Measurements from ENCODE around the gene SEL1L3.

Gene SEL1L3

GRCh38 chr4:25807102-25807728, 55.6 kb downstream of the SEL1L3 start:
- H3K4me3 ChIP-seq (replicated peaks; ENCODE audit: low read depth, low read length) = no peak overlapping the region
- TF ChIP-seq CTCF (IDR thresholded peaks at IDR 0.05; ENCODE audit: low read depth, low read length, missing control alignments) = no peak

GRCh38 chr4:25805255-25805860, 57.4 kb downstream of the SEL1L3 start:
- no peak for DNase-seq (ENCODE audit: extremely low read depth, low read depth)
- no peak overlapping the region for H3K4me3 ChIP-seq (replicated peaks; ENCODE audit: low read depth, low read length)
- TF ChIP-seq CTCF (IDR thresholded peaks at IDR 0.05; ENCODE audit: low read depth, low read length, missing control alignments) = no peak

More at GRCh38 chr4:25807102-25807728, 55.6 kb downstream of the SEL1L3 start:
- no peak for DNase-seq (ENCODE audit: extremely low read depth, low read depth)

- no peak for DNase-seq (ENCODE audit: extremely low read depth, low read depth)
- no peak overlapping the region for H3K4me3 ChIP-seq (replicated peaks; ENCODE audit: low read depth, low read length)
- TF ChIP-seq CTCF (IDR thresholded peaks at IDR 0.05; ENCODE audit: low read depth, low read length, missing control alignments) = no peak
Observed at GRCh38 chr4:25803720-25804225, 59.0 kb downstream of the SEL1L3 start.

- no peak for DNase-seq (ENCODE audit: extremely low read depth, low read depth)
- no peak for TF ChIP-seq CTCF (IDR thresholded peaks at IDR 0.05; ENCODE audit: low read depth, low read length, missing control alignments)
- no peak overlapping the region for H3K4me3 ChIP-seq (replicated peaks; ENCODE audit: low read depth, low read length)
Observed at GRCh38 chr4:25801594-25801993, 61.2 kb downstream of the SEL1L3 start.

- TF ChIP-seq CTCF (IDR thresholded peaks at IDR 0.05; ENCODE audit: low read depth, low read length, missing control alignments) = no peak
- H3K4me3 ChIP-seq (replicated peaks; ENCODE audit: low read depth, low read length) = no peak overlapping the region
- no peak for DNase-seq (ENCODE audit: extremely low read depth, low read depth)
Observed at GRCh38 chr4:25800245-25800644, 62.5 kb downstream of the SEL1L3 start.

- no peak for DNase-seq (ENCODE audit: extremely low read depth, low read depth)
- no peak for TF ChIP-seq CTCF (IDR thresholded peaks at IDR 0.05; ENCODE audit: low read depth, low read length, missing control alignments)
- H3K4me3 ChIP-seq (replicated peaks; ENCODE audit: low read depth, low read length) = no peak overlapping the region
Observed at GRCh38 chr4:25799522-25799921, 63.3 kb downstream of the SEL1L3 start.
